ENCODE data around the gene PAX6.

DNA sequence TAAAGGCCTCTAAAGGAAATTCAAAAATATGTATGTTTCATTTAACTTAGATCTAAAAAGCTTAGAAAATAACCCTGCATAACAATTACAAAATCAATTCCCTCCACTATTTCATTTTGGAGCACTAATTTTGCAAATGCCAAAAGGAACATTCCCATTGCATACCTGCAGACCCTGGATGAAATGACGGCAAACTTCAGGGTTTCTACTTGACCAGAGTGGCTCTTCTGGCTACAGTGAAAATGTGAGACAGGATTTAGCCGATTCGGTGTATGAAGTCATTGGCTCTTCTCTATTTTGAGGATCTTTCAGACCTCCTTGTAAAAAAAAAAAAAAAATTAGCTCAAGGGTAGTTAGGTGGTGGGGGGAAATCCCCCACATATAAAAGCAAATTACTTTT lies 44.1 kb downstream of the PAX6 start:
- TF ChIP-seq, protein P1, sequence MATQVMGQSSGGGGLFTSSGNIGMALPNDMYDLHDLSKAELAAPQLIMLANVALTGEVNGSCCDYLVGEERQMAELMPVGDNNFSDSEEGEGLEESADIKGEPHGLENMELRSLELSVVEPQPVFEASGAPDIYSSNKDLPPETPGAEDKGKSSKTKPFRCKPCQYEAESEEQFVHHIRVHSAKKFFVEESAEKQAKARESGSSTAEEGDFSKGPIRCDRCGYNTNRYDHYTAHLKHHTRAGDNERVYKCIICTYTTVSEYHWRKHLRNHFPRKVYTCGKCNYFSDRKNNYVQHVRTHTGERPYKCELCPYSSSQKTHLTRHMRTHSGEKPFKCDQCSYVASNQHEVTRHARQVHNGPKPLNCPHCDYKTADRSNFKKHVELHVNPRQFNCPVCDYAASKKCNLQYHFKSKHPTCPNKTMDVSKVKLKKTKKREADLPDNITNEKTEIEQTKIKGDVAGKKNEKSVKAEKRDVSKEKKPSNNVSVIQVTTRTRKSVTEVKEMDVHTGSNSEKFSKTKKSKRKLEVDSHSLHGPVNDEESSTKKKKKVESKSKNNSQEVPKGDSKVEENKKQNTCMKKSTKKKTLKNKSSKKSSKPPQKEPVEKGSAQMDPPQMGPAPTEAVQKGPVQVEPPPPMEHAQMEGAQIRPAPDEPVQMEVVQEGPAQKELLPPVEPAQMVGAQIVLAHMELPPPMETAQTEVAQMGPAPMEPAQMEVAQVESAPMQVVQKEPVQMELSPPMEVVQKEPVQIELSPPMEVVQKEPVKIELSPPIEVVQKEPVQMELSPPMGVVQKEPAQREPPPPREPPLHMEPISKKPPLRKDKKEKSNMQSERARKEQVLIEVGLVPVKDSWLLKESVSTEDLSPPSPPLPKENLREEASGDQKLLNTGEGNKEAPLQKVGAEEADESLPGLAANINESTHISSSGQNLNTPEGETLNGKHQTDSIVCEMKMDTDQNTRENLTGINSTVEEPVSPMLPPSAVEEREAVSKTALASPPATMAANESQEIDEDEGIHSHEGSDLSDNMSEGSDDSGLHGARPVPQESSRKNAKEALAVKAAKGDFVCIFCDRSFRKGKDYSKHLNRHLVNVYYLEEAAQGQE (IDR thresholded peaks at IDR 0.05; ENCODE audit: insufficient read depth in 1 of 2, low read depth in 2 of 2, low read length in 1 of 2): no peak
- TF ChIP-seq, protein P2, sequence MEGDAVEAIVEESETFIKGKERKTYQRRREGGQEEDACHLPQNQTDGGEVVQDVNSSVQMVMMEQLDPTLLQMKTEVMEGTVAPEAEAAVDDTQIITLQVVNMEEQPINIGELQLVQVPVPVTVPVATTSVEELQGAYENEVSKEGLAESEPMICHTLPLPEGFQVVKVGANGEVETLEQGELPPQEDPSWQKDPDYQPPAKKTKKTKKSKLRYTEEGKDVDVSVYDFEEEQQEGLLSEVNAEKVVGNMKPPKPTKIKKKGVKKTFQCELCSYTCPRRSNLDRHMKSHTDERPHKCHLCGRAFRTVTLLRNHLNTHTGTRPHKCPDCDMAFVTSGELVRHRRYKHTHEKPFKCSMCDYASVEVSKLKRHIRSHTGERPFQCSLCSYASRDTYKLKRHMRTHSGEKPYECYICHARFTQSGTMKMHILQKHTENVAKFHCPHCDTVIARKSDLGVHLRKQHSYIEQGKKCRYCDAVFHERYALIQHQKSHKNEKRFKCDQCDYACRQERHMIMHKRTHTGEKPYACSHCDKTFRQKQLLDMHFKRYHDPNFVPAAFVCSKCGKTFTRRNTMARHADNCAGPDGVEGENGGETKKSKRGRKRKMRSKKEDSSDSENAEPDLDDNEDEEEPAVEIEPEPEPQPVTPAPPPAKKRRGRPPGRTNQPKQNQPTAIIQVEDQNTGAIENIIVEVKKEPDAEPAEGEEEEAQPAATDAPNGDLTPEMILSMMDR (IDR thresholded peaks at IDR 0.05): no peak
- TF ChIP-seq POLR2AphosphoS5 (IDR thresholded peaks at IDR 0.05; ENCODE audit: low read depth, low read length) (no peak), TCF7L2 (IDR thresholded peaks at IDR 0.05; ENCODE audit: low read depth, low read length) (no peak), SIN3A (IDR thresholded peaks at IDR 0.05; ENCODE audit: borderline replicate concordance, insufficient read depth, low read depth, low read length) (no peak)
